Subcutaneous adipose tissue (tissue), 4 donors: ENCODE measurements around the gene RAD51B. TPM values are rescaled to one million over a fixed set of nuclear protein-coding genes. Genes with fewer than 3 reads are reported as not detected.

Experiments
- total RNA-seq, 4 donors: library from RNA; depleted of rRNA; stranded (reverse); fragments of >200 nt; gene quantifications; one replicate each; pipeline ENCODE4 v1.1.0, GENCODE V29; 2016
- TF ChIP-seq, protein P1 (sequence below): fragments of 450-650 bp; IDR thresholded peaks from one replicate; pipeline ENCODE4 v1.5.1; 2016; ENCODE audit warnings: low read depth, mild to moderate bottlenecking, control low read depth, antibody characterized with exemption, moderate library complexity

RAD51B gene
- total RNA-seq, 4 donors from 2014 or later, result 9.7 to 24.1 (median 16.7) TPM

DNA sequence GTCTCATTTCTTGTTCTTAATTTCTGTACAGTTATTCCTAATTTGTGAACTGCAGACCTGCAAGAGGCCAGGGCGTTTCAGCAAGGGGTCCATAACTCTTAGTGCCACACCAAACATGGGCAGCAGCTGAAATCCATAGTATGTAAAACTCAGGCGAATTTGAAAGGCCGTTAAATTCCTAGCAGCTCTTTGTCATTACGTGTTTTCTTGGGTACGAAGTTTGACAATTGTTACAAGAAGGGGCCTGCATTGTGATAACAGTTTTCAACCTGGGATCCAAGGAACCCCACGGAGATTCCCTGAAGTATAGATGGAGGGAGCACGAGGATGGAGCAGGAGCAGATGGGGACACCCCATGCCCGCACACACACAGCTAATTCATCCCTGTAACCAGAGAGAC lies 685.3 kb downstream of the RAD51B start:
- TF ChIP-seq, protein P1, sequence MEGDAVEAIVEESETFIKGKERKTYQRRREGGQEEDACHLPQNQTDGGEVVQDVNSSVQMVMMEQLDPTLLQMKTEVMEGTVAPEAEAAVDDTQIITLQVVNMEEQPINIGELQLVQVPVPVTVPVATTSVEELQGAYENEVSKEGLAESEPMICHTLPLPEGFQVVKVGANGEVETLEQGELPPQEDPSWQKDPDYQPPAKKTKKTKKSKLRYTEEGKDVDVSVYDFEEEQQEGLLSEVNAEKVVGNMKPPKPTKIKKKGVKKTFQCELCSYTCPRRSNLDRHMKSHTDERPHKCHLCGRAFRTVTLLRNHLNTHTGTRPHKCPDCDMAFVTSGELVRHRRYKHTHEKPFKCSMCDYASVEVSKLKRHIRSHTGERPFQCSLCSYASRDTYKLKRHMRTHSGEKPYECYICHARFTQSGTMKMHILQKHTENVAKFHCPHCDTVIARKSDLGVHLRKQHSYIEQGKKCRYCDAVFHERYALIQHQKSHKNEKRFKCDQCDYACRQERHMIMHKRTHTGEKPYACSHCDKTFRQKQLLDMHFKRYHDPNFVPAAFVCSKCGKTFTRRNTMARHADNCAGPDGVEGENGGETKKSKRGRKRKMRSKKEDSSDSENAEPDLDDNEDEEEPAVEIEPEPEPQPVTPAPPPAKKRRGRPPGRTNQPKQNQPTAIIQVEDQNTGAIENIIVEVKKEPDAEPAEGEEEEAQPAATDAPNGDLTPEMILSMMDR, result no peak

DNA sequence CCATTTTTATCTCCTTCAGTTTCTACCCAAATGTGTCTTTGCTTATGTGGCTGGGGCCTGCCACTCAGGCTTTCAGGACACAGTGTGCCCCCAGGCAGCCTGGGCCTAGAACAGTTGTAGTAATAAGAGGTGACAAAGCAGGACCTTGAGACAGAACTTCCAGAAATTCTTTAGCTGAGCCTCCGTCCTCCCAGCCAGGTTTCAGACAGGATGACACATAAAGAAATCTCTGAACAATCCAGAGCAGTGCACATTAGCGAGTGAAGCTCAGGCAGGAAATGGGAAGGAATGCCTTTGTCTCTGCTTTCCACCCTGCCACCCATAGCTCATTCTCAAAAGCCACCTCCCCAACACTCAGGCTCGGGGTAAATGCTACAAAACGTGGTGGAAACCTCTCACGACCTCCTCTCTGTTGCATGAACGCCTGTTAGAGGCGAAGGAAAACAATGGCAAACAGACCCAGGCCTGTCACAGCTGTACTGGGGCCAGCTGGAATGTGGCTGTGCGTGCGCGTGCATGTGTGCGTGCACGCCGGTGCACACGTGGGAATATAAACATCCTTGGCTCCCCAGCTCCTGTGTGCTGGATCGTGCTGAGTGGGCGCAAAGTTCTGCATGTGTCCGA lies 686.6 kb downstream of the RAD51B start:
- TF ChIP-seq, protein P1, result no peak

DNA sequence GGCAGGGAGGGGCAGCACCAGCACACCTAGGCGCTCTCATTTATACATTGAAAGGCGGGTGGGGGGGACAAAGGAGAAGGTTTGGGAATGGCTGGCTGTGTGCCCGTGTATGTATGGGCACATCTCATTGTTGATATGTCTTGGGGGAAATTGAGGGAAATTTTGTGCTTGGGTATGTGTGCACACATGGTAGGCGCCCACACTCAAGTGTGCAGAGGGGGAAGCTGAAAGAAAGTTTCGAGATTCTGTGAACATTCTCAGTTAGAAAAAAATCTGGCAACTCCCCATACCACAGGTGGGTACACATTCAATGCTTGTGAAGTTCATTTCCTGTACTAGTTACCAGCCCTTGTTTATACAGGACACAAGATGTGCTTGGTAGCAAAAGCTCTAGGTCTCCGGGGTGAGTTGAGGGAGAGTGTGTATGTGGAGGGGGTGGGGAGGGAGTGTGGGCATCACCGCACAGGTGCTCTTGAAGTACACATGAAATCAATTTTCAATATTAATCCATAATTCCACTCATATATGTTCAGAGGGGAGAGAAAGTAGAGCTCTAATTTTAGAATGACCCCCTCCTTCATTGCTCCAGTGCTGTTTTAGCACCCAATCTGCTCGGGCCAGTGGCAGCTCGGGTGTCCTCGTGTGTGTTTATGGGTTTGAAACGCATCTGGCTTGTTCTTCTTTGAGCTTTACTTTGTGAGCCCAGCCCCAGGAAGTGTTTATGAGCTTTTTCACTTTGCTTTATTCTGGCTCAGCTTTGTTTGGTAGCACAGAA lies 687.3 kb downstream of the RAD51B start:
- TF ChIP-seq, protein P1, result no peak

DNA sequence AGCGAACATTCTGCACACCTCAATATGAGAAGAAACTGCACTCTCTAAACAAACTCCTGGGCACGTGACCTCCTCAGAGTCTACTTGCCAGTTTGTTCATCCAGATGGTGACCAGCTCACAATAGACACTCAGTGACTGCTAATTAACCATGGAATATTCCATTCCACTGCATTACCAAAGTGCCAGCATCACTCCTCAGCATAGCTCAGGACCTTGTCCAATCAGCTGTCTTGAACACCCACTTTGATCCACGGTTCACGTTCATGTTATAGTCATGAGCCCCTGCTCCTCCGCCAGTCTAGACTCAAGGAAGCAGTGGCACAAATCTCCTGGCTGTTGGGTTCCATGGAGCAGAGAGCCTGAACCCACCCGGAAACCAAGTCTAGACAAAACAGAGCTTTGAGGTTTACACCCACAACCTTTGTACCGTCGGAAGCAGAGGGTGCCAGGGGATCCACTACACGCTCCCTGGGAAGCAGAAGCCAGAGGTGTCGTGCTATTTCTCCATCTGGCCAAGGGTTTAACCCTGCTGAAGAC lies 688.0 kb downstream of the RAD51B start:
- TF ChIP-seq, protein P1, result no peak

DNA sequence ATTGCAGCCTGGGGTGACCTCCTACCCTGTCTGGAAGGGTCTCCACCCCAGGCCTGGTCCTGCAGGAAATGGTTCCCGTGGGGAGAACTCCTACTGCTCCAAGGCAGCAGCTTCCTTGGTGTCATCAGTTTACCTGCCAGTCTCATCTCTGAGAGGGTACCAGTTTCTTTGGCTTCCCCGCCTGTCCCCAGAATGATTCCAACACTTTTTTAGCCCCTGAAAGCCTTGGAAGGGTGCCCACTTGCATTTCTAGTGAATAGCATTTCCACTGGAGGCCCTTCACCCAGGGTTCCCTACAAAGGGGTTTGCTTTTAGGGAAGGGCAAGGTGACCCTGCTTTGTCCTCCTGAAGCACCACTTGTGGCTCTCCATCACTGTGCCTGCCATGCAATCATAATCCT lies 689.0 kb downstream of the RAD51B start:
- TF ChIP-seq, protein P1, result no peak

DNA sequence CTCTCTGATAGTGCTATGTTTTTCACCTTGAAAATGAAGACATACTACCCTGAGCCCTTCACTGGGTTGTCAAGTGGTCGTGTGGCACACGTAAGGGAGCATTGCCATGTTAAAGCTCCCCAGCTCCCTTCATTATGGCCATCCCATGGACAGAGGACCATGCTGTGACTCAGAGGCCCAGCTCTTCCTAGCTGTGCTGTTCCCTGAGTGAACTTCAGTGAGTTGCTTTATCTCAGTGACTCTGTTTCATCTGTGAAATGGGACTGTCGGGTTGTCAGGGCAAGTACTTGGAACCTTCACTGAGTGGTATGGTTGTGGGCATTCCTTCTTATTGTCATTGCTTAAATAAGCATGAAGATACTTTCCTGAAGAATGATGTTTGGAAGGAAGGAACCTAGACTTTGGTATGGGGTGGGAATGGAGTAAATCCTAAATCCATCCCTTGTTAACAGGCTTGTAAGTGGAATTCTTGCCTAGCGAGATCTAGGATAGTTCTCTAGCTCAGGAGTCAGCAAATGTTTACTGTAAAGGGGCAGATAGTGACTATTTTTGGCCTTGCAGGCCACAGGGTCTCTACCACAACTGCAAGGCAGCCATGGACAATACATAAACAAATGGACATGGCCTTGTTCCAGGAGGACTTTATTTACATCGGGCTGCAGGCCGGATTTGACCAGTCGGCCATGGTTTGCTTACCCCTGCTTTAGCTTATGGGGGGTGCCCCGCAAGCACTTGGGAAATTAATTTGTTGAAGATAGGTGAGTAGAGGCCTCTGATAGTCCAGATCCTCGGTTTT lies 689.8 kb downstream of the RAD51B start:
- TF ChIP-seq, protein P1, result no peak
